Measurements from ENCODE around the gene MICU2.

Gene MICU2

GRCh38 chr13:21541271-21541670 lies 62.7 kb downstream of the MICU2 start:
- no peak for DNase-seq

DNA sequence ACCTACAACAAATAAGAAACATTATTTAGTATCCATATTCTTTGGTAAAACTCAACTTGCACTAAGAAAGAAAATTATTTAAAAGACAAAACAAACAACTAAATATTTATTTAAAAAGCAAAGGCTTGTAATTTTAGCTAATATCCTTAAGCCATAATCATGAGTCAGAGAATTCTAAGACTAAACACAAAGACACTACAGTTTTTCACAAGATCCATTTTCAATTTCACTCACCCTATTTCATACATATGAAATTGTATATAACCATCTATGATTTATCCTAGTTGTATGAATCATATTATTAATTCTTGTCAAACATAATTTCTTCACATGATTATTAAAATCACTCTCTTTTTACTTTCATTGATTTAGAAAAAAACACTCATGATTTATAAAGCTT lies 64.3 kb downstream of the MICU2 start:
- no peak for DNase-seq

DNA sequence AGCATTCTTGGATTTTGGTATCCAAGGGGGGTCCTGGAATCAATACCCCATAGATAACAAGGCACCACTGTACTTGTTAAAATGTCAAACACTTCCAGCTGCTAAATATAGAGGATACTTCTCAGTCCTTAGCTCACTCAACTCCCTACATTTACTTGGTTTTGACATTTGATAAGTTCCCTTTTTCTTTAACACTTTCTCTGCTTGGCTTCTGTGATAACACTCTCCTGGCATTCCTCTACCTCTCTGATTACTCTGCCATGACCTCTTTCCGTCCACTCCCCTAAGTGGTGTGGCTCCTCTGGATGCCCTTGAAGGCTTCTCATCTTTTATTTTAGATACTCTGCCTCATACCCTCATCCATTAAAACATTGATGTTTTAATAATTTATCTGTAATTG lies 65.2 kb downstream of the MICU2 start:
- no peak for DNase-seq

- DNase-seq: no peak
Observed at GRCh38 chr13:21538280-21538679, 65.7 kb downstream of the MICU2 start.

DNA sequence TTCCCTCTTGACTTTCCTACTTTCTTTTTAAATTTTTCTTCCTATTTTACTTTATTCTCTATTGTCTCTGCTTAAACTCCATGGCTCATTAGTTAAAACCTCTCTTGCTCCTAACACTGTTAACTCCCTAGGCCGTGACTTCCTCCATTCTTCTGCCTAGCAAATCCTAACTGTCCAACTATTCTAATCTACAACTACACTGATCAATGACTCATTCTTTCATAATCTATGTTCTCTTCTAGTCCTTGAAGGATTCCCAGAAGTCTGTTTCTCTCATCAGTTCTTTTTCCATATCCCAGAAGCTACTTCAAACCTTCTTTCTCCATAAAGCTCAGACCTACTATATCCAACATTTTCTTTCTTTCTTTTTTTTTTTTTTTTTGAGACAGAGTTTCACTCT lies 66.9 kb downstream of the MICU2 start:
- DNase-seq: no peak

DNA sequence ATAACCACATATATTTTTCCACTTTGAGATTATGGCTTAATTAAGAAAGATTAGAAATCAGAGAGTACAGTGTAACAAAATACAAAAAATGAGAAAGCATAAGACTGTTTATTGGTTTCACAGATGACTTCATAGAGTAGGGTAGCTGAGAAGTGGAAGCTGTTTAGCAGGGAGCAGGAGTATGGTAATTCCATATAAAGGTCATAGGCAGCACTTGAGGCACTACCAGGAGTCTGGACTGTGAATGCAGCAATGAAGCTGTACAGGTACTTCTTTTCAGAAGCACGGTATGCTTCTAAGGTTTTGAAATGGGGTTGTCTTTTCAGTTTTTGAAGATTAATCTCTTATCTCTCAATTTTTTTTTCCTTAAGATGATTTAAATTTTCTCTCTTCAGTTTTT lies 69.2 kb downstream of the MICU2 start:
- DNase-seq: no peak

DNA sequence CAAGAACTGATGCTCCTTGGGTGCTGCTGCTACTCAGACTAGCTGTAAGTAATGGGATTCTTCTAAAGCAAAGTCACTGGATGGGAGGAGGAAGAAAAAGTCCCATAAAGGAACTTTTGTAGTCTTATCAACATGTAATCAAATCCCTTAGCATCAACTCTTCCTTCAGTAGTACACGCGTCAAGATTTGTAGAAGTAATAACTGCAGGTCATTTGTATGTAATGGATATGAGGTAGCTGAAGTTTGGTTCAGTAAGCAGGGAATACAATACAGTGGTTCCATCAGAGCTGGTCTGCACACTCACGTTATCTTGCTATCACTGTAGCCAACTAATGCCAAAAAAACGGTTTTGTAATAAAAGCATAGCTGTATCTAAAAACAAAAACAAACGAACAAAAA lies 72.5 kb downstream of the MICU2 start:
- no peak for DNase-seq

- no peak for DNase-seq
Observed at GRCh38 chr13:21530656-21531055, 73.3 kb downstream of the MICU2 start.

DNA sequence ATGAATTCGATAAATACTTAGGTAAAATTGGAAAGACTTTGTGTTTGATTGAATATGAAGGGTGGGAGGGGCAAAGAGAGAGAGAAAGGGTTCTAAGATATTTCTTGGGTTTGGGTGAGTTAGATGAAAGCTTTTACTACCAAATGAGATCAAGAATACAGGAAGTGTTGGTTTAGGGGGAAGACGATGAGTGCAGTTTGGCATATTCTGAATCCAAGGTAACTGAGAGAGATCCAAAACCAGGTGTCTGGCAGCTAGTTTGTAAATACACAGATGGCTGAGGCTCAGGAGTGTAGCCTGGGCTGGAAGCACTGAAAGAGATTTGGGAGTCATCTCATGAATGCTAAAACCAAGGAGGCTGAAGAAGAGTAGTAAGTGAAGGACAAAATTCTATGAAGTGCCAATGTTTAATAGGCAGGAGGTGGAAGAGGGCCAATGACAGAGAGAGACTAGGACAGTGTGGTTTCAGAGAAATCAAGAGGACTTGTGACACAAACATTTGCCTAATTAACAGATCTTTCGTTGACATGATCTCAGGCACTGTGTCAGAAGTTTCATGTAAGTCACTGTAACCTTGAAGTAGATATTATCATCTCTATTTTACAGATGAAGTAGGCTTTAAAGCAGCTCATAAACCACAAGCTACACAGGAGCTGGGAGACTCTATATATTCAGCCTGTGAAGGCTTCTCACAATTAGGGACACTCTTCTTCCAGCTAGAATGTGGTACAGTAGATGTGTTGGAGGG lies 74.7 kb downstream of the MICU2 start:
- no peak for DNase-seq

DNA sequence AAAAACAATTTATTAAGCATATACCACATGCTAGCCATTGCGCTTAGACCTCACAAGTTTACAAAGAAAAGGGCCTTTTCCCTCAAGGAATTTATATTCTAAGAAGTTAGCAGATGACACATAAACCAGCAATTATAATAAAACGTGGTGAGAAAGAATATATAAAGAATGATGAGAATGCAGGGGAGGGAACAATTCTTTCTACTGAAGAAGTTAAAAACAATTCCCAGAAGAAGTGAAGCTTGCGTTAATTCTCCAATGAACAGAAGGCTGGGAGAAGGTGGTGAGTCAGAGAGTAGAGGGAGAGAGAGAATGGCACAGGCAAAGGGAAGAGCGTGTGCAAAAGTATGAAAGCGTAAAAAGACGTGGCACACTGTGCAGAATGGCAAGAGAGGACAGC lies 75.4 kb downstream of the MICU2 start:
- no peak for DNase-seq

DNA sequence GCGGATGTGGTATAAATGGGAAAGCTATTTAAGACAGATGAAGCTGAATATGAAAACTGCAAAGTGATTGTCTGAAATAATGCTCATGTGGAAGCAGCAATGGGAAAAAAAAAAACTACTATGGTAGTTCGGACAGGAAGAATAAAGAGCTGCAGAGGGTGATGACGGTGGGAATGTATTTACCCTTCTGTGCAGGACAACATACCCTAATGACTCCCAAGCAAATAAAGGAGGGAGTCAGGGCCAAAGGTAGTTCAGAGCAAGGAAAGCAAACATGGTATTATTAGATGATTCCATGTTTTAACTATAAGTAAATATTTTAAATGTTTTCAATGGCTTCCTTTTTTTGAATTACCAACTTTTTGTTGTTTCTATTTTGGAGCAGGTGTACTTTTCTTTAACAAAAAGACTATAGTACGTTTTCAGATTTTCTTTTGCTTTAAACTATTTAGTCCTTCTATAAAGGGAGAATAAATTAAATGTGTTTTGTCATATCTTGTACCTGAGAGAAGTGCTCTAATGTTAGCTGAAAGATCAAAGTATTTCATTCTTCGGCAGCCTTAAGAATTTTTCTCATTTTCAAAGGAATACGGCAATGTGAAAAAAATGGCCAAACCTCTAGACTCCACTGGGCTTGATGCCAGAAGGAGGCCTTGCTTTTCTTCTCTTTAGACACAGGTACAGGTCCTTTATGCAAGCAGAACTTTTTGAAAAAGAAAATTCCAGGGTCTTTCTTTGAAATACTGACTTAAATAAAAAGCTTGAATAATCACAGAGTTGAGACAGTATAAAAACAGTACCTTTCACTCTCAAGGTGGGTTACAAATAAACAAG lies 77.0 kb downstream of the MICU2 start:
- no peak for DNase-seq

DNA sequence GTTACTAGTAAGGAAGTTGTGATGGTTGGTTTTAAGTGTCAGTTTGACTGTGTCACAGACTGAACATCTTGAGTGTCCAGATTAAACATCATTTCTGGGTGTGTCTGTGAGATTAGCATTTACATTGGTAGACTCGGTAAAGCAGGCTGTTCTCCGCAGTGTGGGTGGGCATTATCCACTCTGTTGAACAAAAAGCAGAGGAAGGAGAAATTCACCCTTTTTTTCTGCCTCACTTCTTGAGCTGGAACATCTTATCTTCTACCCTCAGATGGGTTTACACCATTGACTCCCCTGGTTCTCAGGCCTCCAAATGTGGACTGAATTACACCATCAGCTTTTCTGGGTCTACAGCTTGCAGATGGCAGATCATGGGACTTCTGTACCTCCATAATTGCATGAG lies 81.1 kb downstream of the MICU2 start:
- no peak for DNase-seq

- DNase-seq: no peak
Observed at GRCh38 chr13:21522130-21522529, 81.8 kb downstream of the MICU2 start.

DNA sequence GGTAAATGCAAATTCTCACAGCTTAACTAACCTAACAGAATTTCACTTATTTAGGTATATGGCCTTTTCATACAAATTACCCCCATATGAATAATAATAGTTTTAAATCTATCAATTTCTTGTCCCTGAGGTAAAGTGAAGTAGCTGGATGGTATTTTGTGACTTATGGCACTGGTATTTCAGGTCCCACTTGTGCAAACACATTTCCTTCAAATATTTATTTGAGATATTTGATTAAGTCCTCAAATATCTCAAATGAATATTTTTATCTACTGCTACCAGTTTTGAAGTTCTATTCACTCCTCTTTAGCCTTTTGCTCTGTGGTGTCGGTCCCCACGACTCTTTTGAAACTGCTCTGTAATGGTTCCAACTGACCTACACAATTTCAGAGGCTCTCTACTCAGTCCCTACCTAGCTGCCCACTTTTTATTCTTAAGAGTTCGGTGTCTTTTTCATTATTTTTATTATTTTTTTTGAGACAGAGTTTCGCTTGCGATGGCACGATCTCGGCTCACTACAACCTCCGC lies 85.3 kb downstream of the MICU2 start:
- no peak for DNase-seq

DNA sequence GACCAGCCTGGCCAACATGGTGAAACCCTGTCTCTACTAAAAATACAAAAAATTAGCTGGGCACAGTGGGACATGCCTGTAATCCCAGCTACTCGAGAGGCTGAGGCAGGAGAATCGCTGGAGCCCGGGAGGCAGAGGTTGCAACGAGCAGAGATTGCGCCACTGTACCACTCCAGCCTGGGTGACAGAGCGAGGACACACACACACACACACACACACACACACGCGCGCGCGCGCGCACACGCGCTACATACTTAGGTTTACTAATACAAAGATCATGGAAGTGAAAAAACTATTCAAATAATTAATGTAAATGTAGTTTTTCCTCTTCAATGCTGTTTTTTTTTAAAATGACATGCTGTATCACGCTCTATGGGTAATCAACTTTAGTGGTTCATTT lies 86.4 kb downstream of the MICU2 start:
- DNase-seq: no peak

DNA sequence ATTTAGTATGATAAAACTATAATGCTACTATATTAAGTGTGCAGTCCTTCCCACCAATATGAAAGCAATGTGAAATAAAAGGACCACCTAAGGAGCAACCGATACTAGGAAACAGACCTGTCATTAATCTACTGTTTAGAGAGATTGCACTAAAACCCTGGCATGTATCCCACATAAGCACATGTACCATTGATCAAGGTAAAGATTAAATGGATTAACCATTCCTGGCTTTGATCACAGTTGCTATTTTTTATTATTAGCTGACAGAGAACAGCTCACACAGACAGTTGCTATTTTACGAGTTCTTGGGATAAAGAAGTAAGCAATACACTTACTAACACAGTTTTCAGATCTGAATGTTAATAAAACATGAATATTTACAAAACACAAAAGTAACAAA lies 87.2 kb downstream of the MICU2 start:
- no peak for DNase-seq

DNA sequence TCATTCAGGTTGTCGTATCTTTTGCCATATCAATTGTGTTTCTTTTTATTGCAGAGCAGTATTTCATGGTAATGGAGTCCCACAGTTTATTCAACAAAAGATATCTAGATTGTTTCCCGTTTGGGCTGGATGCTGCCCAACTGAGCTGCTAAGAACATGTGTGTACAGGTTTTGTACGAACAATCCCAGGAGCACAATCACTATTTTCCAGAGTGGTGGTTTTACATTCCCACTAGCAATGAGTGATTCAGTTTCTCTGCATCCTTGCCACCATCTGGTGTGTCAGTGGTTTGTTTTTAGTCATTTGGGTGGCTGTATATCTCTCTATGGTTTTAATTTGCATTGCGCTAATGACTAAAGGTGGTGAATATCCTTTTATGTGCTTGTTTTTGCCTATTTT lies 92.1 kb downstream of the MICU2 start:
- no peak for DNase-seq

DNA sequence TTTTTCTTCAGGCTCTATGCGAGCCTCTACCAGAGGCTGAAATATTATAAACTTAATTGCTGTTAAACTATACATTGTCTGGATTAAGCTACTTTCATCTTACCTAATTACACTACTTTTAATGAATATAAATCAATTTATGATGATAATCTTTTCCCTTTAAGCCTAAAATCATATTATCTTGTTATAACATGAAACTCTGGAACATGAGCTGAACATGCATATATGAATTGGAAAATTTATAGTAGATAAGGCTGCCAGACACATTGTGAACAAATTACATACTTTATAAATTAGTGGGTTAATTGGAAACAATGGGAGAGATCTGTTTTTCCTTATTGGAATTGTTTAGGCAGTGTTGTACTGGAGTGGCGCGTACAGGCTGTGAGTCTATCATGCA lies 99.6 kb downstream of the MICU2 start:
- DNase-seq: no peak

DNA sequence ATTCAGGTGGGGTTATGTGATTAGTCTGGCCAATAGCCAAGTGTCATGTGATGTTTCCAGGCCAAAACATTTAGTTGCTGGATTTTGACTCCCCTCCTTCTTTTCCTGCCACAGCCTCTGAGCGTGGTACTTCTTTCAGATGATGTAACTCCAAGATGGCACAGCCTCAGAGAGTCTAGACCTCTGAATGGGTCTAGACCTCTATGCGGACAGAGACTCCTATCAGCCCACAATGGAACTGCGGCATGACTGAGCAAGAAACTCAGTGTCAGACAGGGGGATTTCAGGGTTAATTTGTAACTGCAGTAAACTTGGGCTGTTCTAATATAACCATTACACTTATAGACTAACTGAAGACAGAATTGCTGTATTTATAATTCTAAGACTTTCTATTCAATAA lies 102.3 kb downstream of the MICU2 start:
- no peak for DNase-seq

DNA sequence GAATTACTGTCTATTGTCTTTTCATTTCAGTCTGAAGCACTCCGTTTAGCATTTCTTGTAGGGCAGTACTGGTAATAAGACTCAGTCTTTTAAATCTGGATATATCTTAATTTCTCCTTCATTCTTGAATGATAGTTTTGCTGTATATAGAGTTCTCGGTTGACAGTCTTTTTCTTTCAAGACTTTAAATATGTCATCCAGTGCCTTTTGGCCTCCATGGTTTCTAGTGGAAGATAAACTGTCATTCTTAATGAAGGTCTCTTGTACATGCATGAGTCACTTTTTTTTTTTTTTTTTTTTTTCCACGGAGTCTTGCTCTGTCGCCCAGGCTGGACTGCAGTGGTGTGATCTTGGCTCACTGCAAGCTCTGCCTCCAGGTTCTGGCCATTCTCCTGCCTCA lies 117.6 kb downstream of the MICU2 start:
- no peak for DNase-seq

DNA sequence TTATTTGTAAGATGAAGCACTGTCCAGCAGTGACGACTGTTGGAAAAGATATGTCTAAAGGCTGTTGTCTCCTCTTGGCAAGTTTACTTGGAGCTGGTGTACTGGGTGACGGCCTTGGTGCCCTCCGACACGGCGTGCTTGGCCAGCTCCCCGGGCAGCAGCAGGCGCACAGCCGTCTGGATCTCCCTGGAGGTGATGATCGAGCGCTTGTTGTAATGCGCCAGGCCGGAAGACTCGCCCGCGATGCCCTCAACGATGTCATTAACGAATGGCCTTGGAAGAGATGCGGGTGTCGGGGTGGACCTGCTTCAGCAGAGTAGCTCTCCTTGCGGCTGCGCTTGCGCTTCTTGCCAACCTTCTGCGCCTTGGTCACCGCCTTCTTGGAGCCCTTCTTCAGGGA lies 120.2 kb downstream of the MICU2 start:
- no peak for DNase-seq

DNA sequence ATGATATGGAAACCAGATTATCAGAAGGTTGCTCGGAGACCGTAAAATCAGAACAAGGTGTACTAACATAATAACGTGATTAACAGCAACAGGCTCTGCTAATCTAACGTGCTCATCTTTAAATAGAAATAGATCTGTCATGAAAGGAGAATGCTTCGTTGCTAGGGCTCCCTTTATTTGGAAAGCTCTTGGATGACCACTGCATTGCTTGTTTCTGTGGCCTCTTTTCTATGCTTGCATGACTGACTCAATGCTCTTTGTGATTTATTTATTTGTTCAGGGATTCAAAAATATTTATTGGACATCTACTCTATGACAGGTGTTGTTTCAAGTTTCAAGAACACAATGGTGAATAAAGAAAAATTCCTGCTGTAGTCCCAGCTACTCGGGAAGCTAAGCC lies 122.6 kb downstream of the MICU2 start:
- DNase-seq: no peak

- DNase-seq: peak; percentile 46 to 77
Observed at GRCh38 chr13:21478881-21479808, 124.8 kb downstream of the MICU2 start.

Data from CD4-positive, alpha-beta T cell treated with Interleukin-4 for 1 hour (primary cell).